Astrocyte (in vitro differentiated cells and primary cell): ENCODE data around the gene SDHAF2.
"Not testable (repeated sequence)": the region's sequence is repeated elsewhere in the genome, so short reads cannot be mapped to it uniquely, and the experiment has no call there.

Experiments
- EZH2 ChIP-seq: IDR thresholded peaks from 2 replicates; pipeline ENCODE4 v1.6.1; 2012; ENCODE audit warnings: mild to moderate bottlenecking, low read length, inconsistent platforms; ENCODE audit not compliant: insufficient read depth
- TF ChIP-seq, protein P1 (sequence below): IDR thresholded peaks from 2 replicates; pipeline ENCODE4 v1.5.1; 2011; ENCODE audit warnings: low read depth, mild to moderate bottlenecking, inconsistent platforms, low read length, moderate library complexity; ENCODE audit not compliant: insufficient read depth

- not testable (repeated sequence) for TF ChIP-seq EZH2
- TF ChIP-seq, protein P1, sequence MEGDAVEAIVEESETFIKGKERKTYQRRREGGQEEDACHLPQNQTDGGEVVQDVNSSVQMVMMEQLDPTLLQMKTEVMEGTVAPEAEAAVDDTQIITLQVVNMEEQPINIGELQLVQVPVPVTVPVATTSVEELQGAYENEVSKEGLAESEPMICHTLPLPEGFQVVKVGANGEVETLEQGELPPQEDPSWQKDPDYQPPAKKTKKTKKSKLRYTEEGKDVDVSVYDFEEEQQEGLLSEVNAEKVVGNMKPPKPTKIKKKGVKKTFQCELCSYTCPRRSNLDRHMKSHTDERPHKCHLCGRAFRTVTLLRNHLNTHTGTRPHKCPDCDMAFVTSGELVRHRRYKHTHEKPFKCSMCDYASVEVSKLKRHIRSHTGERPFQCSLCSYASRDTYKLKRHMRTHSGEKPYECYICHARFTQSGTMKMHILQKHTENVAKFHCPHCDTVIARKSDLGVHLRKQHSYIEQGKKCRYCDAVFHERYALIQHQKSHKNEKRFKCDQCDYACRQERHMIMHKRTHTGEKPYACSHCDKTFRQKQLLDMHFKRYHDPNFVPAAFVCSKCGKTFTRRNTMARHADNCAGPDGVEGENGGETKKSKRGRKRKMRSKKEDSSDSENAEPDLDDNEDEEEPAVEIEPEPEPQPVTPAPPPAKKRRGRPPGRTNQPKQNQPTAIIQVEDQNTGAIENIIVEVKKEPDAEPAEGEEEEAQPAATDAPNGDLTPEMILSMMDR, result not testable (repeated sequence)
Observed at GRCh38 chr11:61383859-61384258, 46.1 kb upstream of the SDHAF2 start.
